PC-9 (cell line): ENCODE data around the gene TEDDM1. TPM values are rescaled to one million over a fixed set of nuclear protein-coding genes. Genes with fewer than 3 reads are reported as not detected.

ENCODE experiments used
- BruUV-seq: library from RNA; stranded (reverse); fragments of 400-500 nt; replicated peaks from 2 replicates; lab custom pipeline; 2021; lab: Mats Ljungman, UMichigan
- CTCF ChIA-PET: fragments of 300-600 bp; sonication (Branson Sonifier 250); formaldehyde crosslinking; loops from one replicate; lab custom pipeline; 2022; ENCODE audit warnings: antibody characterized with exemption; lab: Charles Lee
- POLR2A ChIA-PET: fragments of 300-600 bp; sonication (Branson Sonifier 250); formaldehyde crosslinking; loops from one replicate; lab custom pipeline; 2022; ENCODE audit warnings: antibody characterized with exemption; ENCODE audit not compliant: unreplicated experiment; lab: Charles Lee
- DNase-seq, 2 experiments: peaks; one replicate each; pipeline versions ENCODE4 v3.0.0 to v3.0.0-alpha.2; 2015 to 2022; ENCODE audit warnings: mixed read lengths in 1 of 2
- H2AFZ ChIP-seq: fragments of 200-600 bp; sonication (generic); 2 replicates; pipeline ENCODE4 v1.8.1; 2017; ENCODE audit warnings: antibody characterized with exemption
- H3F3A ChIP-seq: fragments of 200-600 bp; sonication (generic); 2 replicates; pipeline ENCODE4 v1.8.1; 2017; ENCODE audit warnings: antibody characterized with exemption, mild to moderate bottlenecking, low read depth; ENCODE audit not compliant: insufficient read depth
- H3K27ac ChIP-seq: fragments of 200-600 bp; sonication (generic); 2 replicates; pipeline ENCODE4 v1.6.1; 2016; ENCODE audit warnings: mixed run types
- H3K27me3 ChIP-seq: fragments of 200-600 bp; sonication (generic); 2 replicates; pipeline ENCODE4 v1.6.1; 2016; ENCODE audit warnings: low read depth, mixed run types; ENCODE audit not compliant: insufficient read depth
- H3K36me3 ChIP-seq: fragments of 200-600 bp; sonication (generic); 2 replicates; pipeline ENCODE4 v1.6.1; 2016; ENCODE audit warnings: low read depth, mixed run types
- H3K4me1 ChIP-seq: fragments of 200-600 bp; sonication (generic); replicated peaks from 2 replicates; pipeline ENCODE4 v1.6.1; 2016; ENCODE audit warnings: mixed run types; ENCODE audit not compliant: insufficient read depth
- H3K4me2 ChIP-seq: fragments of 200-600 bp; sonication (generic); 2 replicates; pipeline ENCODE4 v1.6.1; 2017; ENCODE audit warnings: mixed run types
- H3K4me3 ChIP-seq: fragments of 200-600 bp; sonication (generic); 2 replicates; pipeline ENCODE4 v1.6.1; 2016; ENCODE audit warnings: mixed run types
- H3K79me2 ChIP-seq: fragments of 200-600 bp; sonication (generic); 2 replicates; pipeline ENCODE4 v1.6.1; 2017; ENCODE audit warnings: low read depth, mixed run types
- H3K9me2 ChIP-seq: fragments of 200-600 bp; sonication (generic); 2 replicates; pipeline ENCODE4 v1.8.1; 2017; ENCODE audit warnings: mild to moderate bottlenecking; ENCODE audit not compliant: insufficient read depth
- H3K9me3 ChIP-seq: fragments of 200-600 bp; sonication (generic); 2 replicates; pipeline ENCODE4 v1.8.1; 2016; ENCODE audit warnings: low read depth; ENCODE audit not compliant: insufficient read depth
- H4K20me1 ChIP-seq: fragments of 200-600 bp; sonication (generic); 2 replicates; pipeline ENCODE4 v1.8.1; 2017; ENCODE audit not compliant: insufficient read depth
- CTCF ChIP-seq: fragments of 200-600 bp; sonication (generic); conservative IDR thresholded peaks from 2 replicates; pipeline ENCODE4 v1.6.1; 2017; ENCODE audit warnings: mixed run types, antibody characterized with exemption, mild to moderate bottlenecking, moderate library complexity
- EZH2 ChIP-seq: fragments of 200-600 bp; sonication (generic); IDR thresholded peaks from 2 replicates; pipeline ENCODE4 v1.8.0; 2017; ENCODE audit warnings: antibody characterized with exemption, low read depth
- intact Hi-C: fragments of 100-400 bp; cut with micrococcal nuclease; formaldehyde crosslinking; loops from one replicate; pipeline ENCODE4 v1.10.0; 2022; ENCODE audit not compliant: unreplicated experiment
- total RNA-seq: library from RNA; stranded (reverse); gene quantifications from 2 replicates; pipeline ENCODE4 v1.2.3, GENCODE V29; 2021

The TEDDM1 gene
- total RNA-seq, 1 experiment from 2014 or later, result not detected

- CTCF ChIA-PET, result no interaction called here
- BruUV-seq, result no TSS peak
Observed at GRCh38 chr1:182431278-182431677, 30.8 kb upstream of the TEDDM1 start.

GRCh38 chr1:182430263-182431068, 30.0 kb upstream of the TEDDM1 start:
- H3K79me2 ChIP-seq, result no peaks in the 10 kb centered on the region
- no peaks in the 10 kb centered on the region for H3K27me3 ChIP-seq
- no peak overlapping the region; the same call in 1 of the 2 replicates for H2AFZ ChIP-seq
- no peak overlapping the region for H3K27ac ChIP-seq
- no TSS peak for BruUV-seq
- H3K36me3 ChIP-seq, result no peaks in the 10 kb centered on the region
- DNase-seq, result no peak
- TF ChIP-seq CTCF (no peak), EZH2 (no peak)
- H3K9me2 ChIP-seq, result no peaks in the 10 kb centered on the region
- H3K4me3 ChIP-seq, result no peak overlapping the region
- no peak overlapping the region for H3K4me2 ChIP-seq
- no peaks in the 10 kb centered on the region for H3K4me1 ChIP-seq
- ChIA-PET CTCF (no interaction called here), POLR2A (no interaction called here)
- intact Hi-C loops, result no loop called here
- no peaks in the 10 kb centered on the region for H3K9me3 ChIP-seq
- no peaks in the 10 kb centered on the region for H3F3A ChIP-seq
- H4K20me1 ChIP-seq, result no peaks in the 10 kb centered on the region

More at GRCh38 chr1:182431278-182431677, 30.8 kb upstream of the TEDDM1 start:
- POLR2A ChIA-PET, result no interaction called here
- Histone ChIP-seq H3K79me2 (no peaks in the 10 kb centered on the region), H3K4me2 (no peak overlapping the region), H3K9me3 (no peaks in the 10 kb centered on the region), H3K27ac (no peak overlapping the region), H3K27me3 (no peaks in the 10 kb centered on the region), H3K9me2 (no peaks in the 10 kb centered on the region), H3K4me1 (no peaks in the 10 kb centered on the region), H3F3A (no peaks in the 10 kb centered on the region), H2AFZ (no peak overlapping the region), H3K4me3 (no peak overlapping the region), H3K36me3 (no peaks in the 10 kb centered on the region), H4K20me1 (no peaks in the 10 kb centered on the region)
- DNase-seq, result no peak
- intact Hi-C loops, result no loop called here
- TF ChIP-seq EZH2 (no peak), CTCF (no peak)

- intact Hi-C loops, result no loop called here
- Histone ChIP-seq H3K9me3 (no peaks in the 10 kb centered on the region), H3K36me3 (no peaks in the 10 kb centered on the region), H3K27ac (no peak overlapping the region), H4K20me1 (no peaks in the 10 kb centered on the region), H3K9me2 (no peaks in the 10 kb centered on the region), H3K27me3 (no peaks in the 10 kb centered on the region), H3K4me2 (no peak overlapping the region), H3K4me1 (no peaks in the 10 kb centered on the region), H3F3A (no peaks in the 10 kb centered on the region), H3K79me2 (no peaks in the 10 kb centered on the region), H3K4me3 (no peak overlapping the region), H2AFZ (no peak overlapping the region)
- no peak for DNase-seq
- no peak for TF ChIP-seq CTCF
- TF ChIP-seq EZH2, result no peak
- ChIA-PET POLR2A (no interaction called here), CTCF (no interaction called here)
- no TSS peak for BruUV-seq
Observed at GRCh38 chr1:182428043-182428442, 27.6 kb upstream of the TEDDM1 start.
